ENCODE results near the gene XYLB.
"Not testable (repeated sequence)": the region's sequence is repeated elsewhere in the genome, so short reads cannot be mapped to it uniquely, and the experiment has no call there.

The XYLB gene

DNA sequence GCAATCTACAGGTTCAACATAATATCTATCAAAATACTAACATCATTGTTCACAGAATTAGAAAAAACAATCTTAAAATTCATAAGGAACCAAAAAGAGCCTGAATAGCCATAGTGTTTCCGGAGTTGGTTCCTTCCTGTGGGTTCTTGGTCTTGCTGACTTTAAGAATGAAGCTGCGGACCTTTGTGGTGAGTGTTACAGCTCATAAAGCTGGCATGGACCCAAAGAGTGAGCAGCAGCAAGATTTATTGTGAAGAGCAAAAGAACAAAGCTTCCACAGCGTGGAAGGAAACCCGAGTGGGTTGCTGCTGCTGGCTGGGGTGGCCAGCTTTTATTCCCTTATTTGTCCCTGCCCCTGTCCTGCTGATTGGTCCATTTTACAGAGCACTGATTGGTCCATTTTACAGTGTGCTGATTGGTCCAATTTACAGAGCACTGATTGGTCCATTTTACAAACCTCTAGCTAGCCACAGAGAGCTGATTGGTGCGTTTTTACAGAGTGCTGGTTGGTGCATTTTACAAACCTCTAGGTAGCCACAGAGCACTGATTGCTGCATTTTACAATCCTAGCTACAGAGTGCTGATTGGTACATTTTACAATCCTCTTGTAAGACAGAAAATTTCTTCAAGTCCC, 92.0 kb downstream of the XYLB start:
- not testable (repeated sequence) for H3K27me3 ChIP-seq (ENCODE audit: control insufficient read depth in 3 of 3, insufficient read depth in 3 of 3, low read depth in 1 of 3, low read length in 3 of 3); H4K91ac ChIP-seq (ENCODE audit: low read depth, low read length, poor library complexity); H3K23ac ChIP-seq (ENCODE audit: low read depth, low read length, poor library complexity); H3K4me2 ChIP-seq (ENCODE audit: insufficient read depth, low read length, poor library complexity, severe bottlenecking); H3K9me3 ChIP-seq (replicated peaks in 1 of 2; ENCODE audit: control insufficient read depth in 2 of 2, insufficient read depth in 1 of 2, low read depth in 1 of 2, low read length in 2 of 2); H3K4me3 ChIP-seq (ENCODE audit: low read length in 2 of 2); H3K79me1 ChIP-seq (ENCODE audit: low read depth, low read length); DNase-seq (ENCODE audit: low spot score); H2BK5ac ChIP-seq (ENCODE audit: low read length); H3K4ac ChIP-seq (ENCODE audit: low read length); H3K4me1 ChIP-seq (ENCODE audit: control insufficient read depth in 2 of 2, insufficient read depth in 1 of 2, low read depth in 1 of 2, low read length in 2 of 2); H3K36me3 ChIP-seq (replicated peaks in 1 of 2; ENCODE audit: control insufficient read depth in 2 of 2, insufficient read depth in 2 of 2, low read length in 2 of 2); H3K14ac ChIP-seq (ENCODE audit: low read length); H3K27ac ChIP-seq (replicated peaks; ENCODE audit: low read length); H3K18ac ChIP-seq (ENCODE audit: low read length); H2AFZ ChIP-seq (ENCODE audit: low read length); H2BK15ac ChIP-seq (ENCODE audit: low read length); H2BK120ac ChIP-seq (ENCODE audit: low read depth, low read length); H2AK5ac ChIP-seq (ENCODE audit: low read depth, low read length); H4K8ac ChIP-seq (ENCODE audit: low read depth, low read length); H2BK12ac ChIP-seq (ENCODE audit: low read length); H3K9ac ChIP-seq (ENCODE audit: low read depth, low read length, poor library complexity)
- no CpG with 5 or more reads among the region's 5 CpGs for WGBS, 2 donors (ENCODE audit: extremely low coverage in 2 of 2, insufficient read length in 2 of 2, insufficient replicate concordance in 1 of 2)

DNA sequence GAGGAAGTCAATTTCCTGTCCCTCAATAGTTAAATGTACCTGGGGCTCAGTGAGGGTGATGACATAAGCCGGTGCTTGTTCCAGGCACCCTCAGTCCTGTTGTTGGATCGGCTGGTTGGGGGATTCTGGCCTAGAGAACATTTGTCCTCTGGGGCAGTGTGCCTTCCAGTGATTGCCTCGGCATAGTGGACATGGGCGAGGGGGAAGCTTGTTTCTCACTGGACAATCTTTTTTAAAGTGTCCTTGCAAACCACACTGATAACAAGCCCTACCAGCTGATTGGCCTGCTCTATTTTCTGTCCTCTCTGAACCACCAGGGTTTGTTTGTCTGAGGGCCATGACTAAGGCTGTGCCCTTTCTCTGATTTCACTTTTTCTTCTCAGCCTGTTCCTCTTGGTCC, 96.6 kb downstream of the XYLB start:
- H3K27ac ChIP-seq (replicated peaks; ENCODE audit: low read length); H3K79me1 ChIP-seq (ENCODE audit: low read depth, low read length); H3K9ac ChIP-seq (ENCODE audit: low read depth, low read length, poor library complexity); H2BK120ac ChIP-seq (ENCODE audit: low read depth, low read length); H3K4me1 ChIP-seq (ENCODE audit: control insufficient read depth in 2 of 2, insufficient read depth in 1 of 2, low read depth in 1 of 2, low read length in 2 of 2); H3K4ac ChIP-seq (ENCODE audit: low read length); DNase-seq (ENCODE audit: low spot score); H2AFZ ChIP-seq (ENCODE audit: low read length); H3K18ac ChIP-seq (ENCODE audit: low read length); H4K8ac ChIP-seq (ENCODE audit: low read depth, low read length); H3K9me3 ChIP-seq (replicated peaks in 1 of 2; ENCODE audit: control insufficient read depth in 2 of 2, insufficient read depth in 1 of 2, low read depth in 1 of 2, low read length in 2 of 2); H3K14ac ChIP-seq (ENCODE audit: low read length); H2BK5ac ChIP-seq (ENCODE audit: low read length); H3K4me2 ChIP-seq (ENCODE audit: insufficient read depth, low read length, poor library complexity, severe bottlenecking); H2BK15ac ChIP-seq (ENCODE audit: low read length); H4K91ac ChIP-seq (ENCODE audit: low read depth, low read length, poor library complexity); H3K27me3 ChIP-seq (ENCODE audit: control insufficient read depth in 3 of 3, insufficient read depth in 3 of 3, low read depth in 1 of 3, low read length in 3 of 3); H3K4me3 ChIP-seq (ENCODE audit: low read length in 2 of 2); H3K23ac ChIP-seq (ENCODE audit: low read depth, low read length, poor library complexity); H2AK5ac ChIP-seq (ENCODE audit: low read depth, low read length); H3K36me3 ChIP-seq (replicated peaks in 1 of 2; ENCODE audit: control insufficient read depth in 2 of 2, insufficient read depth in 2 of 2, low read length in 2 of 2); H2BK12ac ChIP-seq (ENCODE audit: low read length): not testable (repeated sequence)
- WGBS, 2 donors (ENCODE audit: extremely low coverage in 2 of 2, insufficient read length in 2 of 2, insufficient replicate concordance in 1 of 2): no CpG with 5 or more reads among the region's 4 CpGs

DNA sequence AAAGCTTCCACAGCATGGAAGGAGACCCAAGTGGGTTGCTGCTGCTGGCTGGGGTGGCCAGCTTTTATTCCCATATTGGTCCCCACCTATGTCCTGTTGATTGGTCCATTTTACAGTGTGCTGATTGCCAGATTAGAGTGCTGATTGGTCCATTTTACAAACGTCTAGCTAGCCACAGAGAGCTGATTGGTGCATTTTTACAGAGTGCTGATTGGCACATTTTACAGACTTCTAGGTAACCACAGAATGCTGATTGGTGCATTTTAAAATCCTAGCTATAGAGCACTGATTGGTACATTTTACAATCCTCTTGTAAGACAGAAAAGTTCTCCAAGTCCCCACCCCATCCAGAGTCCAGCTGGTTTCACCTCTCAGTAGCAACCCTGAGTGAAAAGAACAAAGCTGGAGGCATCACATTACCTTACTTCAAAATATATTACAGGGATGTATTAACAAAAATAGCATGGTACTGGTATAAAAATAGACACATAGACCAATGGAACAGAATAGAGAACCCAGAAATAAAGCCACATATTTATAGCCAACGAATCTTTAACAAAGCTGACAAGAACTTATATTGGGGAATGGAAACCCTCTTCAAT, 99.6 kb downstream of the XYLB start:
- Histone ChIP-seq H3K9ac (ENCODE audit: low read depth, low read length, poor library complexity) (no peak overlapping the region), H2BK12ac (ENCODE audit: low read length) (no peak overlapping the region), H2BK15ac (ENCODE audit: low read length) (no peak overlapping the region), H3K27ac (replicated peaks; ENCODE audit: low read length) (no peak overlapping the region), H3K36me3 (replicated peaks in 1 of 2; ENCODE audit: control insufficient read depth in 2 of 2, insufficient read depth in 2 of 2, low read length in 2 of 2) (no peaks in the 10 kb centered on the region), H3K4me2 (ENCODE audit: insufficient read depth, low read length, poor library complexity, severe bottlenecking) (no peak overlapping the region), H3K4me1 (ENCODE audit: control insufficient read depth in 2 of 2, insufficient read depth in 1 of 2, low read depth in 1 of 2, low read length in 2 of 2) (no peaks in the 10 kb centered on the region), H2AFZ (ENCODE audit: low read length) (no peak overlapping the region), H3K9me3 (replicated peaks in 1 of 2; ENCODE audit: control insufficient read depth in 2 of 2, insufficient read depth in 1 of 2, low read depth in 1 of 2, low read length in 2 of 2) (peaks cover 3% of the 10 kb centered on the region in 2 donors), H3K4me3 (ENCODE audit: low read length in 2 of 2) (no peak overlapping the region), H4K8ac (ENCODE audit: low read depth, low read length) (no peak overlapping the region), H3K79me1 (ENCODE audit: low read depth, low read length) (no peaks in the 10 kb centered on the region), H3K18ac (ENCODE audit: low read length) (no peak overlapping the region), H3K4ac (ENCODE audit: low read length) (no peak overlapping the region), H2AK5ac (ENCODE audit: low read depth, low read length) (no peak overlapping the region), H2BK5ac (ENCODE audit: low read length) (no peak overlapping the region), H2BK120ac (ENCODE audit: low read depth, low read length) (no peak overlapping the region), H3K27me3 (ENCODE audit: control insufficient read depth in 3 of 3, insufficient read depth in 3 of 3, low read depth in 1 of 3, low read length in 3 of 3) (no peaks in the 10 kb centered on the region), H4K91ac (ENCODE audit: low read depth, low read length, poor library complexity) (no peak overlapping the region), H3K23ac (ENCODE audit: low read depth, low read length, poor library complexity) (no peak overlapping the region), H3K14ac (ENCODE audit: low read length) (no peak overlapping the region)
- DNase-seq (ENCODE audit: low spot score): no peak
- no CpG with 5 or more reads among the region's 2 CpGs for WGBS, 2 donors (ENCODE audit: extremely low coverage in 2 of 2, insufficient read length in 2 of 2, insufficient replicate concordance in 1 of 2)

DNA sequence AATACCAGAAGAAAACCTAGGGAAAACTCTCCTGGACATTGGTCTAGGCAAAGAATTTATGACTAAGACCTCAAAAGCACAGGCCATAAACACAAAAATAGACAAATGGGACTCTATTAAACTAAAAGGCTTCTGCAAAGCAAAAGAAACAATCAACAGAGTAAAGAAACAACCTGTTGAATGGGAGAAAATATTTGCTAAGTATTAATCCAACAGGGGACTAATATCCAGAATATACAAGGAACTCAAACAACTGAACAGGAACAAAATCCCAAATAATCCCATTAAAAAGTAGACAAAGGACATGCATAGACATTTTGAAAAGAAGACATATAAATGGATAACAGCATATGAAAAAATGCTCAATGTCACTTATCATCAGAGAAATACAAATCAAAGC, 100.2 kb downstream of the XYLB start:
- H3K4me3 ChIP-seq (ENCODE audit: low read length in 2 of 2): no peak overlapping the region
- H4K91ac ChIP-seq (ENCODE audit: low read depth, low read length, poor library complexity): no peak overlapping the region
- H3K27ac ChIP-seq (replicated peaks; ENCODE audit: low read length): no peak overlapping the region
- no peak overlapping the region for H2AFZ ChIP-seq (ENCODE audit: low read length)
- no peak overlapping the region for H3K18ac ChIP-seq (ENCODE audit: low read length)
- H2AK5ac ChIP-seq (ENCODE audit: low read depth, low read length): no peak overlapping the region
- no peak overlapping the region for H3K14ac ChIP-seq (ENCODE audit: low read length)
- H3K4ac ChIP-seq (ENCODE audit: low read length): no peak overlapping the region
- H3K79me1 ChIP-seq (ENCODE audit: low read depth, low read length): no peaks in the 10 kb centered on the region
- H3K4me2 ChIP-seq (ENCODE audit: insufficient read depth, low read length, poor library complexity, severe bottlenecking): no peak overlapping the region
- no peaks in the 10 kb centered on the region for H3K4me1 ChIP-seq (ENCODE audit: control insufficient read depth in 2 of 2, insufficient read depth in 1 of 2, low read depth in 1 of 2, low read length in 2 of 2)
- H3K23ac ChIP-seq (ENCODE audit: low read depth, low read length, poor library complexity): no peak overlapping the region
- no peak overlapping the region for H2BK5ac ChIP-seq (ENCODE audit: low read length)
- H2BK12ac ChIP-seq (ENCODE audit: low read length): no peak overlapping the region
- DNase-seq (ENCODE audit: low spot score): no peak
- H3K36me3 ChIP-seq (replicated peaks in 1 of 2; ENCODE audit: control insufficient read depth in 2 of 2, insufficient read depth in 2 of 2, low read length in 2 of 2): no peaks in the 10 kb centered on the region
- no peak overlapping the region for H3K9ac ChIP-seq (ENCODE audit: low read depth, low read length, poor library complexity)
- no peak overlapping the region for H2BK15ac ChIP-seq (ENCODE audit: low read length)
- no peaks in the 10 kb centered on the region for H3K27me3 ChIP-seq (ENCODE audit: control insufficient read depth in 3 of 3, insufficient read depth in 3 of 3, low read depth in 1 of 3, low read length in 3 of 3)
- H2BK120ac ChIP-seq (ENCODE audit: low read depth, low read length): no peak overlapping the region
- no peak overlapping the region for H4K8ac ChIP-seq (ENCODE audit: low read depth, low read length)
- peaks cover 3% of the 10 kb centered on the region in 2 donors for H3K9me3 ChIP-seq (replicated peaks in 1 of 2; ENCODE audit: control insufficient read depth in 2 of 2, insufficient read depth in 1 of 2, low read depth in 1 of 2, low read length in 2 of 2)
